Hepatocyte (in vitro differentiated cells): ENCODE results near the gene UBAP2. TPM values are rescaled to one million over a fixed set of nuclear protein-coding genes. Genes with fewer than 3 reads are reported as not detected.

Experiments used
- DNase-seq: peaks from one replicate; pipeline ENCODE4 v3.0.0-alpha.2; 2016; ENCODE audit warnings: low spot score
- H2AFZ ChIP-seq: fragments of 200-600 bp; sonication (generic); 2 replicates; pipeline ENCODE4 v1.6.0; 2016; ENCODE audit warnings: antibody characterized with exemption, mild to moderate bottlenecking
- H3K27ac ChIP-seq: fragments of 200-600 bp; sonication (generic); 2 replicates; pipeline ENCODE4 v1.5.1; 2016; ENCODE audit warnings: mild to moderate bottlenecking
- H3K27me3 ChIP-seq: fragments of 200-600 bp; sonication (generic); 2 replicates; pipeline ENCODE4 v1.6.1; 2016
- H3K36me3 ChIP-seq: fragments of 200-600 bp; sonication (generic); replicated peaks from 2 replicates; pipeline ENCODE4 v1.5.1; 2016; ENCODE audit warnings: low read depth; ENCODE audit not compliant: insufficient read depth
- H3K4me1 ChIP-seq: fragments of 200-600 bp; sonication (generic); 2 replicates; pipeline ENCODE4 v1.5.1; 2016; ENCODE audit warnings: mild to moderate bottlenecking, moderate library complexity; ENCODE audit not compliant: insufficient read depth
- H3K4me2 ChIP-seq: fragments of 200-600 bp; sonication (generic); 2 replicates; pipeline ENCODE4 v1.6.0; 2016
- H3K4me3 ChIP-seq: fragments of 200-600 bp; sonication (generic); 2 replicates; pipeline ENCODE4 v1.5.1; 2016; ENCODE audit warnings: mild to moderate bottlenecking
- H3K79me2 ChIP-seq: fragments of 200-600 bp; sonication (generic); 2 replicates; pipeline ENCODE4 v1.6.0; 2017; ENCODE audit warnings: mild to moderate bottlenecking
- H3K9me2 ChIP-seq: fragments of 200-600 bp; sonication (generic); replicated peaks from 2 replicates; pipeline ENCODE4 v1.6.0; 2017; ENCODE audit warnings: mild to moderate bottlenecking; ENCODE audit not compliant: insufficient read depth
- H3K9me3 ChIP-seq: fragments of 200-600 bp; sonication (generic); 2 replicates; pipeline ENCODE4 v1.5.1; 2016; ENCODE audit warnings: low read depth, mild to moderate bottlenecking
- H4K20me1 ChIP-seq: fragments of 200-600 bp; sonication (generic); 2 replicates; pipeline ENCODE4 v1.6.0; 2016; ENCODE audit warnings: mild to moderate bottlenecking; ENCODE audit not compliant: insufficient read depth, poor library complexity, severe bottlenecking
- EZH2 ChIP-seq: fragments of 200-600 bp; sonication (generic); IDR thresholded peaks from 2 replicates; pipeline ENCODE4 v1.6.1; 2016; ENCODE audit warnings: antibody characterized with exemption, mild to moderate bottlenecking, borderline replicate concordance
- EZH2phosphoT487 ChIP-seq: fragments of 200-600 bp; sonication (generic); IDR thresholded peaks from one replicate; pipeline ENCODE4 v1.6.1; 2018; ENCODE audit warnings: antibody characterized with exemption, mild to moderate bottlenecking, low read depth, moderate library complexity; ENCODE audit not compliant: unreplicated experiment, severe bottlenecking
- WGBS: methylation state at CpG from one replicate; pipeline ENCODE4 v1.1.6; 2016; ENCODE audit warnings: low lambda C conversion rate; ENCODE audit errors: missing lambda C conversion rate; 5-methylcytosine and 5-hydroxymethylcytosine counted together
- polyA plus RNA-seq: library from polyadenylated mRNA; unstranded; fragments of >200 nt; fragmentation: Nextera tagmentation; extraction: Ambion mirVana; gene quantifications from 2 replicates; pipeline ENCODE4 v1.2.1, GENCODE V29; 2016
- total RNA-seq: library from RNA; depleted of rRNA; stranded (reverse); fragments of >200 nt; gene quantifications from 2 replicates; pipeline ENCODE4 v1.2.3, GENCODE V29; 2014
- TF ChIP-seq, protein P1 (sequence below): fragments of 200-600 bp; sonication (generic); IDR thresholded peaks from 2 replicates; pipeline ENCODE4 v1.5.1; 2016; ENCODE audit warnings: antibody characterized with exemption, mild to moderate bottlenecking; ENCODE audit not compliant: poor library complexity

Gene UBAP2
- total and polyA plus RNA-seq, 2 experiments from 2014 or later: 22.4 to 24.9 TPM

DNA sequence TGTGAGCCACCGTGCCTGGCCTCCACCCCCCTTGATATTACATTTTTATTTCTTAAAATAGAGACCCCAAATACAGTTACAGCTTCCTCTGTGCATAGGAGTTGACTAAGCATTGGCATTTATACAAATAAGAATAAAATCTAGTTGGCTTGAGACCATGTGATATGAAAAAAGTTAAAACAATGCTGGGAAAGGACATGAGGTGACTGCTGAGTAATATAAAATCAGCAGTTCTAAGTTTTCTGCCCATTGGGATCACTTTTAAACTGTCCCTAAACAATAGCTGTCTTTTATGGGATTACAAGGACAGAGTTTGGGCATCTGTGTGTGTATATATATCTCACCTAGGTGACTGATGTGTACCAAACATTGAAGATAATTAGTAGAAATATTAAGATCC is 135.1 kb downstream of the UBAP2 start:
- Histone ChIP-seq H3K27me3 (no peaks in the 10 kb centered on the region), H3K79me2 (peaks cover 74% of the 10 kb centered on the region), H3K4me3 (no peak overlapping the region), H3K9me3 (no peaks in the 10 kb centered on the region), H3K27ac (no peak overlapping the region), H3K4me1 (no peaks in the 10 kb centered on the region), H3K9me2 (no peaks in the 10 kb centered on the region), H3K4me2 (no peak overlapping the region), H3K36me3 (peaks cover 5% of the 10 kb centered on the region), H4K20me1 (peaks cover 30% of the 10 kb centered on the region), H2AFZ (no peak overlapping the region)
- WGBS: 100% methylated on average over 1 of the region's 1 CpG
- no peak for DNase-seq
- TF ChIP-seq EZH2: no peak
- TF ChIP-seq, protein P1, sequence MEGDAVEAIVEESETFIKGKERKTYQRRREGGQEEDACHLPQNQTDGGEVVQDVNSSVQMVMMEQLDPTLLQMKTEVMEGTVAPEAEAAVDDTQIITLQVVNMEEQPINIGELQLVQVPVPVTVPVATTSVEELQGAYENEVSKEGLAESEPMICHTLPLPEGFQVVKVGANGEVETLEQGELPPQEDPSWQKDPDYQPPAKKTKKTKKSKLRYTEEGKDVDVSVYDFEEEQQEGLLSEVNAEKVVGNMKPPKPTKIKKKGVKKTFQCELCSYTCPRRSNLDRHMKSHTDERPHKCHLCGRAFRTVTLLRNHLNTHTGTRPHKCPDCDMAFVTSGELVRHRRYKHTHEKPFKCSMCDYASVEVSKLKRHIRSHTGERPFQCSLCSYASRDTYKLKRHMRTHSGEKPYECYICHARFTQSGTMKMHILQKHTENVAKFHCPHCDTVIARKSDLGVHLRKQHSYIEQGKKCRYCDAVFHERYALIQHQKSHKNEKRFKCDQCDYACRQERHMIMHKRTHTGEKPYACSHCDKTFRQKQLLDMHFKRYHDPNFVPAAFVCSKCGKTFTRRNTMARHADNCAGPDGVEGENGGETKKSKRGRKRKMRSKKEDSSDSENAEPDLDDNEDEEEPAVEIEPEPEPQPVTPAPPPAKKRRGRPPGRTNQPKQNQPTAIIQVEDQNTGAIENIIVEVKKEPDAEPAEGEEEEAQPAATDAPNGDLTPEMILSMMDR: no peak
- no peak for TF ChIP-seq EZH2phosphoT487

- H4K20me1 ChIP-seq: peaks cover 62% of the 10 kb centered on the region
- no peaks in the 10 kb centered on the region for H3K4me1 ChIP-seq
- H3K79me2 ChIP-seq: peaks cover 96% of the 10 kb centered on the region
- H3K27me3 ChIP-seq: no peaks in the 10 kb centered on the region
- no peak overlapping the region for H3K27ac ChIP-seq
- H3K36me3 ChIP-seq: peaks cover 4% of the 10 kb centered on the region
- H3K4me3 ChIP-seq: no peak overlapping the region
- DNase-seq: no peak
- H2AFZ ChIP-seq: no peak overlapping the region
- no peaks in the 10 kb centered on the region for H3K9me3 ChIP-seq
- no peaks in the 10 kb centered on the region for H3K9me2 ChIP-seq
- WGBS: 94% methylated on average over 4 of the region's 4 CpGs
- no peak for TF ChIP-seq EZH2phosphoT487
- H3K4me2 ChIP-seq: no peak overlapping the region
Observed at GRCh38 chr9:33908749-33909148, 139.9 kb downstream of the UBAP2 start.

DNA sequence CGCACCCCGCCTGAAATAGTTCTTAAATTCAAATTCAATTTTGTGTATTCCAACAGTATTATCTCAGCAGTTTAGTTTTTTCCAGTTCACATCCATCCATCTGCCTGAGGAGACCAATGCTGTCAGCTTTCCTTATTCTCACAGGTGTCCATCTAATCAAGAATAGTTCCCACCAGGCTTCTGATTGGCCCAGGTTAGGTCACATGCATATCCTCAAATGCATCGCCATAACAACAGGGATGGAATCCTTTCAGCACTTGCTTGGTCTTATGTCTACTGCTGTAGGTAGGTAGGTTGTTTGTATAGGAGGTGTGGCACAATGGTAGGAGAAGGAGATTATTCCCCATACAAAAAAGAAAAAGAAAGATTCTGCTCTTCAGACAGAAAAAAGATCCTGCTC is 140.6 kb downstream of the UBAP2 start:
- WGBS: 99% methylated on average over 3 of the region's 3 CpGs
- TF ChIP-seq EZH2phosphoT487 (no peak), EZH2 (no peak)
- TF ChIP-seq, protein P1: no peak
- no peak for DNase-seq
- no peak overlapping the region for H3K4me3 ChIP-seq
- no peak overlapping the region for H2AFZ ChIP-seq
- no peaks in the 10 kb centered on the region for H3K4me1 ChIP-seq
- H3K9me3 ChIP-seq: no peaks in the 10 kb centered on the region
- peaks cover 93% of the 10 kb centered on the region for H3K79me2 ChIP-seq
- H3K27ac ChIP-seq: no peak overlapping the region
- H4K20me1 ChIP-seq: peaks cover 64% of the 10 kb centered on the region
- no peak overlapping the region for H3K4me2 ChIP-seq
- no peaks in the 10 kb centered on the region for H3K36me3 ChIP-seq
- H3K27me3 ChIP-seq: no peaks in the 10 kb centered on the region
- no peaks in the 10 kb centered on the region for H3K9me2 ChIP-seq

GRCh38 chr9:33907347-33907746 is 141.3 kb downstream of the UBAP2 start:
- TF ChIP-seq EZH2 (no peak), EZH2phosphoT487 (no peak)
- TF ChIP-seq, protein P1: no peak
- Histone ChIP-seq H3K4me1 (no peaks in the 10 kb centered on the region), H3K4me3 (no peak overlapping the region), H3K36me3 (no peaks in the 10 kb centered on the region), H3K27me3 (no peaks in the 10 kb centered on the region), H3K79me2 (peaks cover 91% of the 10 kb centered on the region), H3K9me2 (no peaks in the 10 kb centered on the region), H3K27ac (no peak overlapping the region), H4K20me1 (peaks cover 62% of the 10 kb centered on the region), H3K4me2 (no peak overlapping the region), H2AFZ (no peak overlapping the region), H3K9me3 (no peaks in the 10 kb centered on the region)
- 78% methylated on average over 4 of the region's 4 CpGs for WGBS
- no peak for DNase-seq
